Measurements from ENCODE around the gene CORO6.
A peak's percentile ranks its signal among the peaks of the same experiment; 100 is the strongest.

Gene CORO6

DNA sequence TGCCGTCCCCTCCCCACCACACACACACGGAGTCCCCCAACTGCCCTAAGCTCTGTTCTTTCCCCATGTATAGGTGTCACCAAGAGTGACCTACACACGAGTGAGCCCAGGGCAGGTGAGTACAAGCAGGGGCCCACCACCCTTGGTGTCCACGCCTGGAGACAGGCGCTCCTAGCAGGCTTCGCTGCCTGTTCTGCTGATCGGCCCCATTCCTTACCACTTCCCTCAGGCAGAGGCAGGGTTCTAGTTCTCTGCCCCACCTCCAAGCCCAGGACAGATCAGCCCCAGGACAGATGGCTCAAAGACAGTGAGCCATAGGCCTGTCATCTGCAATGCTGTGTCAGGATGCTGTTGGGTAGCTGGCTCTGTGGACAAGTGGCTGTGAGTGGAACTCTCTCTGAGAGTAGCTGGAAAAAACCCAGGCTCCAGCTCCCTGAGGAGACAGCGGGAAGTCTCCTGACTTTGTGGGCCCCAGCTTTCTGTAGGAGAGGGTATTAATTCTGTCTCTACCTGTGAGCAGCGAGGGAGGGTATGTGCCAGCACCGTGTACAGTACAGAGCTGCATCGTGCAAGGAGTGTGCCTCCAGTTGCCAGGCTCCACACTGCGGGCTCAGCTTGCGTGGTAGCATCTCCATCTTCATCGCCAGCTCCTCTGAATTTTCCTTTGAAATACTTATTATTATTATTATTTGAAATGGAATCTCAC is 53.3 kb downstream of the CORO6 start:
- FAIRE-seq (peak; percentile 20), DNase-seq (ENCODE audit: insufficient read length, low spot score) (no peak)
- no peak for TF ChIP-seq TAF1 (IDR thresholded peaks at IDR 0.05; ENCODE audit: low read depth, low read length)
- TF ChIP-seq SPI1 (IDR thresholded peaks at IDR 0.05; ENCODE audit: low read depth, low read length): no peak
- TF ChIP-seq POU2F2 (IDR thresholded peaks at IDR 0.05; ENCODE audit: low read depth, low read length): no peak
- TF ChIP-seq POLR2A (IDR thresholded peaks at IDR 0.05; ENCODE audit: low read depth, low read length): no peak
- no peak for TF ChIP-seq POLR2AphosphoS5 (IDR thresholded peaks at IDR 0.05; ENCODE audit: low read depth, low read length)
- TF ChIP-seq PAX5 (IDR thresholded peaks at IDR 0.05; ENCODE audit: insufficient read depth, low read length, severe bottlenecking): no peak

DNA sequence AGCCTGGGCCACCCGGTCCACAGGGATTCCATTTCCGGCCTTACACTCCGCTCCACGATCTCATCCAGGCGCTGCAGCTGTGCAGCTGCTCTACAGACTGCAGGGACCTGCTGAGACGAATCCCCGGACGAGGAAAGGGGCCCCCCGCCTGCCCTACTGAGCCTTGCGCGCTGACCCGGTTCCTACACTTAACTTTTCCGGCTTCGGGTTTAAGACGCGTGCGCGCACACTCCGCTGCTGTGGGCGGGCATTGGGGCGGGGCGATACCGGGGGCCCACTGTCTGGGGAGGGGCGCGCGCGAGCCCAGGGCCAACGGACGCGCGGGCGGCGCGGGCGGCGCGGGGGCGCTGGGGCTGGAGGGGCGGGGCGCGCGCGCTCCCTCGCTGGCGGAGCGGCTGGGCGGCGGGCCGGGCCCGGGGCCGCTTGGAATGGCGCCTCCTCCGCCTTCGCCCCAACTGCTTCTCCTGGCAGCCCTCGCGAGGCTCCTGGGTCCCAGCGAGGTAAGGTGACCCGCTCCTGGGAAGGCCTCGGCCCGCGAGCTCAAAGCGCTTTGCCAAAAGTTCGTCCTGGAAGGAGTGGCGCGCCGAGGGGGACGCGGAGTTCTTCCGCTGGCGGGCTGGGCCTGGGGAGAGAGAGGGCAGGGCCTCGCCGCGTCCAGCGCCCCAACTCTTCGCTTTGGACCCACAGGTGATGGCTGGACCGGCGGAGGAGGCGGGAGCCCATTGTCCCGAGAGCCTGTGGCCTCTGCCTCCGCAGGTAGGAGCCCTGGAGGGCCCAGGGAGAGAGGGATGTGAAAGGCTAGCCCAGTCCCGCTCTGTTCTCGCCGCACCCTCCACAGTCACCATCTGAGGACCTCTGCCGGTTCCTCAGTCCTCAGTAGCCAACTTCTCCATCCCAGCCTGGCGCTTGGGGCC is 54.1 kb downstream of the CORO6 start, which contains the start of gene TP53I13:
Gene TP53I13, plus strand, starts transcription at position 371 of the 914 bp plus-strand sequence. Its CDS starts 58 bp downstream, at position 429.
- TF ChIP-seq POLR2AphosphoS5 (IDR thresholded peaks at IDR 0.05; ENCODE audit: low read depth, low read length) (0 out of 2 replicates have a peak, but pooled peaks have one; percentile 31), TAF1 (IDR thresholded peaks at IDR 0.05; ENCODE audit: low read depth, low read length) (peak; percentile 3; the same call in 1 of the 2 replicates), POU2F2 (IDR thresholded peaks at IDR 0.05; ENCODE audit: low read depth, low read length) (no peak)
- peak; percentile 84 for DNase-seq (ENCODE audit: insufficient read length, low spot score)
- peak; percentile 92 for FAIRE-seq

- DNase-seq (ENCODE audit: insufficient read length, low spot score): peak; percentile 84
- peak; percentile 72 for FAIRE-seq
- no peak for TF ChIP-seq POLR2AphosphoS5 (IDR thresholded peaks at IDR 0.05; ENCODE audit: low read depth, low read length)
- peak; percentile 19 for TF ChIP-seq TAF1 (IDR thresholded peaks at IDR 0.05; ENCODE audit: low read depth, low read length)
Observed at GRCh38 chr17:29567554-29568330, 55.0 kb downstream of the CORO6 start.

- TF ChIP-seq POLR2A (IDR thresholded peaks at IDR 0.05; ENCODE audit: low read depth, low read length) (no peak), TAF1 (IDR thresholded peaks at IDR 0.05; ENCODE audit: low read depth, low read length) (no peak), PAX5 (IDR thresholded peaks at IDR 0.05; ENCODE audit: insufficient read depth, low read length, severe bottlenecking) (no peak), SPI1 (IDR thresholded peaks at IDR 0.05; ENCODE audit: low read depth, low read length) (no peak), POLR2AphosphoS5 (IDR thresholded peaks at IDR 0.05; ENCODE audit: low read depth, low read length) (no peak), POU2F2 (IDR thresholded peaks at IDR 0.05; ENCODE audit: low read depth, low read length) (no peak)
- DNase-seq (ENCODE audit: insufficient read length, low spot score) (no peak), FAIRE-seq (no peak)
Observed at GRCh38 chr17:29567304-29567553, 55.5 kb downstream of the CORO6 start.

DNA sequence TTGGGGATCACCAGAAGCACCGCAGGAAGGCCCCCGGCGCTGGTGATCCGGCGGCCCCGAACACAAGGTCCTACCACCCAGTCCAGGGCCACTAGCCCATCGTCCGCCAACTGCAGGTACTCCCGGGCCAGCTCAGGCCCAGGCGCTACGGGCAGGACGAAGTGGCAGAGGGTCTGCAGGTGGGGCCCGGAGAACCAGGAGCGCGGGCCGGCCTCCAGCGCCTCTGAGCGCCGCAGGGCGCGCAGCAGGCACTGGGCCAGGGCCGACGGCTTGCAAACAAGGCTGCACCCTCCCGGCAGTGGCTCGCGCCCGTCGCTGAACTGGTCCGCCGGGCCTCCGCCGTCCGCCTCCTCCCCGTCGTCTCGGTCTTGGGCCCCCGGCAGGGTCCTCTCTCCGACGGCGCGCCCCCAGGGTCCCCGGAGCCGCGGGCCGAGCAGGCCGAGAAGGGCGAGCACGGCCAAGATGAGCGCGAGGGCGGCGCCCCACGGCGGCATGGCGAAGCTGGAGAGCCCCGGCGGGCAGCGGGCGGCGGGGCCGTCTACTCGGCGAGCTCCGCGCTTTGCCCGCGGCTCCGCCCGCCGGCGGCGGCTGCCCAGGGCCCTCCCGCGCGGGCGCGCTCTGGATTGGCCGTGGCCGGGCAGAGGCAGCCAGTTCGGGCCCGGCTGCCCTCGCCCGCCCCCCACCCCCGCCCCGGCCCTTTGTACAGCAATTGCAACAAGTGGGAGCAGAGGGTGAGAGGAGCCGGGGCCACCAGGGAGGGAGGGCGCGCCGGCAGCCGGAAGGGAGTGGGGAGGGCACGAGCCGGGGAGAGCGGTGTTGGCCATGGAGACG is 56.0 kb downstream of the CORO6 start, which contains the start of gene ABHD15:
Gene ABHD15, minus strand, starts transcription at position 565 of the 831 bp plus-strand sequence. Its CDS starts 71 bp downstream, at position 494.
- DNase-seq (ENCODE audit: insufficient read length, low spot score) (peak; percentile 63), FAIRE-seq (peak; percentile 70)
- TF ChIP-seq POLR2AphosphoS5 (IDR thresholded peaks at IDR 0.05; ENCODE audit: low read depth, low read length) (no peak), SPI1 (IDR thresholded peaks at IDR 0.05; ENCODE audit: low read depth, low read length) (no peak), TAF1 (IDR thresholded peaks at IDR 0.05; ENCODE audit: low read depth, low read length) (no peak), PAX5 (IDR thresholded peaks at IDR 0.05; ENCODE audit: insufficient read depth, low read length, severe bottlenecking) (no peak), POLR2A (IDR thresholded peaks at IDR 0.05; ENCODE audit: low read depth, low read length) (no peak), POU2F2 (IDR thresholded peaks at IDR 0.05; ENCODE audit: low read depth, low read length) (no peak)

DNA sequence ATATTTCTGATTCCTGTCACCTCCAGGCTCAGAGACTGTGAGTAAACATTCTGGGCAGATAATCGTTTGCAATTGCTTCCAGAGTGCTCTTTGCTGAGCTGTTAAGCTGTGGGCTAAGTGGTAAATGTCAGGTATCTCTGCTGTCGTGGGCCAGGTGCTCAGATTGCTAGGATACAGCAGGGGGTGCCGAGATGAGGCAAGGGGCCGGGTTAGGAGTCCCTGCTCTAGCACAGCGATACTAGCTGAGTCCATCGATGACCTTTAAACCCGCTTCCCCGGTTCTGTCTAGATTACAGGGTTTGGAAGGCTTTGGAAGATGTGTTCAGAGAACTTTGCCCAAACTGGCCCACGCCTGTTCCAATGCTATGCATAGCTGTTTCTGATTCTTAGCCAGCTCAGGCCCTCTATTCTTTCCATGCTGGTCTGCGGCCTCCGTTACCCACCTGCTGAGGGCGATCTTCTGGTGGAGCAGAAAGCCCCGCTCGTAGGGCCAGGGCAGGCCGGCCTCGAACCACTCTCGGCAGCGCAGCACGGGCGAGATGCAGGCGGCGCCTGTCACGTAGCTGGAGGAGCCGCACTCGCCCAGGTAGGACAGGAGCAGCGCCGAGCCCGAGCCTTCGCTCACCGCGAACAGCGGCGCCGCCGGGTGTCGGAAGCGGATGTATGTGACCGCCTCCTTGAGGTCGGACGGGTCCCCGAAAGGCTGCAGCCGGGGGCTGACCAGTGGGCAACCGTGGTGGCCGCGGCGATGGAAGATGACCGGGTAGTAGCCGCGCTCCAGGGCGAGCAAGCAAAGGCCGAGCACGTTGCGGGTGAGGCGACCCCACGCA is 56.9 kb downstream of the CORO6 start:
- TF ChIP-seq TAF1 (IDR thresholded peaks at IDR 0.05; ENCODE audit: low read depth, low read length) (no peak), POU2F2 (IDR thresholded peaks at IDR 0.05; ENCODE audit: low read depth, low read length) (no peak), PAX5 (IDR thresholded peaks at IDR 0.05; ENCODE audit: insufficient read depth, low read length, severe bottlenecking) (no peak), SPI1 (IDR thresholded peaks at IDR 0.05; ENCODE audit: low read depth, low read length) (no peak), POLR2AphosphoS5 (IDR thresholded peaks at IDR 0.05; ENCODE audit: low read depth, low read length) (no peak)
- FAIRE-seq (peak; percentile 85), DNase-seq (ENCODE audit: insufficient read length, low spot score) (no peak)
